Neural cell (in vitro differentiated cells): ENCODE data around the gene CPB2. TPM values are rescaled to one million over a fixed set of nuclear protein-coding genes. Genes with fewer than 3 reads are reported as not detected.

Source experiments
- H2AFZ ChIP-seq: fragments of 200-600, 300-800 bp; sonication (generic), shearing (Covaris generic); 2 replicates; pipeline ENCODE4 v1.6.0; 2014; ENCODE audit warnings: low read depth, mild to moderate bottlenecking, antibody characterized with exemption, low read length, moderate library complexity
- H3F3A ChIP-seq: fragments of 200-600 bp; shearing (Covaris generic); 2 replicates; pipeline ENCODE4 v1.6.1; 2016; ENCODE audit warnings: mild to moderate bottlenecking, moderate library complexity, mixed read lengths, antibody characterized with exemption, low read length; ENCODE audit not compliant: insufficient read depth, poor library complexity, severe bottlenecking
- H3K27ac ChIP-seq: fragments of 200-600, 300-800 bp; sonication (generic), shearing (Covaris generic); 2 replicates; pipeline ENCODE4 v1.5.1; 2014; ENCODE audit warnings: mild to moderate bottlenecking, low read length, moderate library complexity
- H3K27me3 ChIP-seq: fragments of 300-800, 200-600 bp; sonication (generic), shearing (Covaris generic); 2 replicates; pipeline ENCODE4 v1.6.0; 2014; ENCODE audit warnings: mild to moderate bottlenecking, low read depth, low read length, moderate library complexity; ENCODE audit not compliant: insufficient read depth
- H3K36me3 ChIP-seq: fragments of 300-800, 200-600 bp; sonication (generic), shearing (Covaris generic); 2 replicates; pipeline ENCODE4 v1.5.1; 2014; ENCODE audit warnings: mild to moderate bottlenecking, antibody characterized with exemption, low read length, moderate library complexity; ENCODE audit not compliant: insufficient read depth
- H3K4me2 ChIP-seq: fragments of 300-800, 200-600 bp; sonication (generic), shearing (Covaris generic); 2 replicates; pipeline ENCODE4 v1.6.0; 2014; ENCODE audit warnings: mild to moderate bottlenecking, low read length
- H3K4me3 ChIP-seq: fragments of 300-800, 200-600 bp; sonication (generic), shearing (Covaris generic); 2 replicates; pipeline ENCODE4 v1.5.1; 2014; ENCODE audit warnings: mild to moderate bottlenecking, low read length, moderate library complexity
- H3K79me2 ChIP-seq: fragments of 200-600 bp; shearing (Covaris generic); replicated peaks from 2 replicates; pipeline ENCODE4 v1.6.0; 2014; ENCODE audit warnings: mild to moderate bottlenecking, low read length, moderate library complexity; ENCODE audit not compliant: insufficient read depth
- H3K9ac ChIP-seq: fragments of 300-800, 200-600 bp; sonication (generic), shearing (Covaris generic); 2 replicates; pipeline ENCODE4 v1.6.1; 2016; ENCODE audit warnings: mild to moderate bottlenecking, low read length, mixed read lengths
- H3K9me2 ChIP-seq: fragments of 200-600 bp; shearing (Covaris generic); 2 replicates; pipeline ENCODE4 v1.6.1; 2016; ENCODE audit warnings: mild to moderate bottlenecking, low read length, mixed read lengths; ENCODE audit not compliant: insufficient read depth
- H3K9me3 ChIP-seq: fragments of 200-600, 300-800 bp; sonication (generic), shearing (Covaris generic); 2 replicates; pipeline ENCODE4 v1.6.1; 2016; ENCODE audit warnings: mild to moderate bottlenecking, mixed run types, low read length, moderate library complexity, mixed read lengths
- H4K20me1 ChIP-seq: fragments of 200-600 bp; shearing (Covaris generic); 2 replicates; pipeline ENCODE4 v1.6.1; 2016; ENCODE audit warnings: mild to moderate bottlenecking, mixed run types; ENCODE audit not compliant: insufficient read depth
- CTCF ChIP-seq: fragments of 450-650 bp; IDR thresholded peaks from 2 replicates; pipeline ENCODE4 v1.5.1; 2014; ENCODE audit warnings: antibody characterized with exemption, mild to moderate bottlenecking, moderate library complexity; ENCODE audit not compliant: poor library complexity, severe bottlenecking
- EP300 ChIP-seq: fragments of 450-650 bp; conservative IDR thresholded peaks from 2 replicates; pipeline ENCODE4 v1.6.1; 2014; ENCODE audit warnings: antibody characterized with exemption, mild to moderate bottlenecking, moderate library complexity; ENCODE audit not compliant: poor library complexity, severe bottlenecking
- EZH2 ChIP-seq: fragments of 200-600, 300-800 bp; shearing (Covaris generic), sonication (generic); IDR thresholded peaks from 2 replicates; pipeline ENCODE4 v1.6.1; 2014; ENCODE audit warnings: antibody characterized with exemption, low read length, borderline replicate concordance, mild to moderate bottlenecking; ENCODE audit not compliant: insufficient read depth, poor library complexity, severe bottlenecking
- POLR2AphosphoS5 ChIP-seq: IDR thresholded peaks from 2 replicates; pipeline ENCODE4 v1.6.1; 2012
- REST ChIP-seq: IDR thresholded peaks from 2 replicates; pipeline ENCODE4 v1.6.1; 2012; ENCODE audit warnings: borderline replicate concordance
- SMC3 ChIP-seq: fragments of 450-650 bp; conservative IDR thresholded peaks from 2 replicates; pipeline ENCODE4 v1.6.1; 2014; ENCODE audit warnings: antibody characterized with exemption, mild to moderate bottlenecking, moderate library complexity; ENCODE audit not compliant: poor library complexity
- TAF1 ChIP-seq: IDR thresholded peaks from 2 replicates; pipeline ENCODE4 v1.6.1; 2012; ENCODE audit warnings: low read depth
- polyA minus RNA-seq: library from RNA; depleted of rRNA, polyadenylated mRNA; stranded (reverse); fragments of >200 nt; gene quantifications from 2 replicates; pipeline ENCODE4 v1.2.3, GENCODE V29; 2014
- polyA plus RNA-seq: library from polyadenylated mRNA; depleted of rRNA; stranded (reverse); fragments of >200 nt; gene quantifications from 2 replicates; pipeline ENCODE4 v1.2.3, GENCODE V29; 2014

The CPB2 gene, protein sequence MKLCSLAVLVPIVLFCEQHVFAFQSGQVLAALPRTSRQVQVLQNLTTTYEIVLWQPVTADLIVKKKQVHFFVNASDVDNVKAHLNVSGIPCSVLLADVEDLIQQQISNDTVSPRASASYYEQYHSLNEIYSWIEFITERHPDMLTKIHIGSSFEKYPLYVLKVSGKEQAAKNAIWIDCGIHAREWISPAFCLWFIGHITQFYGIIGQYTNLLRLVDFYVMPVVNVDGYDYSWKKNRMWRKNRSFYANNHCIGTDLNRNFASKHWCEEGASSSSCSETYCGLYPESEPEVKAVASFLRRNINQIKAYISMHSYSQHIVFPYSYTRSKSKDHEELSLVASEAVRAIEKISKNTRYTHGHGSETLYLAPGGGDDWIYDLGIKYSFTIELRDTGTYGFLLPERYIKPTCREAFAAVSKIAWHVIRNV
- not detected in 2 replicates for polyA plus RNA-seq
- not detected in 2 replicates for polyA minus RNA-seq

DNA sequence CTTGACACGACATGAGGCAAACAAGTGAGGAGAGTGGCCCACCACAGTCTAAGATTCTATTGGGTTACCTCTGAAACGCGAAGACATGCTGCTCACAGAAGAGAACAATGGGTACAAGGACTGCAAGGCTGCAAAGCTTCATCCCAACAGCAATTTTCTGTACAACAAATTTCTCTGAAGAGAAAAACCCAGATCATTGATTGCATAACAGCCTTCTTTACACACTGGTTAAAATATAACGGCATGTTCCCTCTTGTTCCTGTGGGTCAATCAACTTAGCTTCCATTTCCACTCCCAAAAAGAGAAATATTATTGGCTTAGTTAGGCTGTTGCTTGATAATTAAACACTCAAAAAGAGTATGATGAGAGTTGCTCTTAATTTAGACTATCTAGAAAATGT is at the start of gene CPB2:
TSS of gene CPB2 (minus strand) at position 166 of the 400 bp plus-strand sequence. CDS start at position 142, 24 bp downstream.
- H3K4me3 ChIP-seq = no peak within 1 kb of the TSS
- no peaks in the 10 kb centered on the region for H3K9me2 ChIP-seq

More for the DNA sequence above, at the start of gene CPB2:
- Histone ChIP-seq H2AFZ (no peak within 1 kb of the TSS), H3K79me2 (no peaks in the 10 kb centered on the region), H3K9ac (no peak within 1 kb of the TSS), H3F3A (no peaks in the 10 kb centered on the region), H3K27ac (no peak within 1 kb of the TSS), H4K20me1 (no peaks in the 10 kb centered on the region), H3K9me3 (no peaks in the 10 kb centered on the region), H3K27me3 (no peaks in the 10 kb centered on the region), H3K36me3 (no peaks in the 10 kb centered on the region), H3K4me2 (no peak within 1 kb of the TSS)
- no peak for TF ChIP-seq SMC3
- no peak for TF ChIP-seq EP300
- no peak for TF ChIP-seq REST
- TF ChIP-seq POLR2AphosphoS5 = no peak
- no peak for TF ChIP-seq CTCF
- TF ChIP-seq TAF1 = no peak
- TF ChIP-seq EZH2 = no peak
